GM18507 (cell line): Measurements from ENCODE around the gene GFOD2.
A peak's percentile ranks its signal among the peaks of the same experiment; 100 is the strongest.
"Not testable (repeated sequence)": the region's sequence is repeated elsewhere in the genome, so short reads cannot be mapped to it uniquely, and the experiment has no call there.

ENCODE experiments used
- DNase-seq: peaks from one replicate; pipeline ENCODE4 v3.0.0; 2011; ENCODE audit warnings: low read depth; ENCODE audit not compliant: insufficient read length; ENCODE audit errors: extremely low spot score
- FAIRE-seq: peaks from 2 replicates; lab custom pipeline; 2011; peaks lifted over from hg19 to GRCh38; lab: Jason Lieb, UNC

GFOD2 gene

GRCh38 chr16:67708368-67708771, 10.7 kb downstream of the GFOD2 start:
- FAIRE-seq, result no peak
- no peak for DNase-seq

- FAIRE-seq (no peak), DNase-seq (no peak)
Measured at GRCh38 chr16:67707790-67708189, 11.3 kb downstream of the GFOD2 start.

GRCh38 chr16:67707210-67707609, 11.9 kb downstream of the GFOD2 start:
- no peak for FAIRE-seq
- DNase-seq, result no peak

GRCh38 chr16:67704110-67704509, 15.0 kb downstream of the GFOD2 start:
- DNase-seq, result no peak
- FAIRE-seq, result no peak

- no peak for FAIRE-seq
- no peak for DNase-seq
Measured at GRCh38 chr16:67703626-67704025, 15.5 kb downstream of the GFOD2 start.

GRCh38 chr16:67702130-67702529, 17.0 kb downstream of the GFOD2 start:
- DNase-seq (no peak), FAIRE-seq (no peak)

- DNase-seq, result no peak
- FAIRE-seq, result no peak
Measured at GRCh38 chr16:67701420-67701819, 17.7 kb downstream of the GFOD2 start.

GRCh38 chr16:67699265-67699664, 19.9 kb downstream of the GFOD2 start:
- FAIRE-seq (no peak), DNase-seq (no peak)

GRCh38 chr16:67697422-67698185, 21.5 kb downstream of the GFOD2 start:
- DNase-seq, result no peak
- FAIRE-seq, result no peak

GRCh38 chr16:67694611-67695010, 24.5 kb downstream of the GFOD2 start:
- DNase-seq, result no peak
- FAIRE-seq, result no peak

GRCh38 chr16:67693517-67694285, 25.4 kb downstream of the GFOD2 start:
- not testable (repeated sequence) for DNase-seq, FAIRE-seq

- DNase-seq, result no peak
- peak; percentile 80 for FAIRE-seq
Measured at GRCh38 chr16:67685388-67686112, 33.6 kb downstream of the GFOD2 start.

- FAIRE-seq (no peak), DNase-seq (no peak)
Measured at GRCh38 chr16:67683767-67684166, 35.3 kb downstream of the GFOD2 start.

GRCh38 chr16:67679935-67680897, 38.9 kb downstream of the GFOD2 start:
- FAIRE-seq (no peak), DNase-seq (no peak)

GRCh38 chr16:67678354-67679023, 40.6 kb downstream of the GFOD2 start:
- DNase-seq, result no peak
- no peak for FAIRE-seq

- FAIRE-seq (no peak), DNase-seq (no peak)
Measured at GRCh38 chr16:67677712-67678111, 41.4 kb downstream of the GFOD2 start.

- DNase-seq (no peak), FAIRE-seq (no peak)
Measured at GRCh38 chr16:67676939-67677338, 42.2 kb downstream of the GFOD2 start.

- FAIRE-seq (no peak), DNase-seq (no peak)
Measured at GRCh38 chr16:67676516-67676915, 42.6 kb downstream of the GFOD2 start.

GRCh38 chr16:67675999-67676398, 43.1 kb downstream of the GFOD2 start:
- no peak for DNase-seq
- FAIRE-seq, result no peak
